HG02798 (cell line): Measurements from ENCODE around the gene SLC2A5.
A peak's percentile ranks its signal among the peaks of the same experiment; 100 is the strongest.
"Not testable (repeated sequence)": the region's sequence is repeated elsewhere in the genome, so short reads cannot be mapped to it uniquely, and the experiment has no call there.

Source experiments
- ATAC-seq: cut with Tn5 transposase; IDR thresholded peaks from one replicate; pipeline ENCODE4 v1.9.1; 2021; ENCODE audit warnings: mild to moderate bottlenecking; ENCODE audit not compliant: unreplicated experiment, poor library complexity

The SLC2A5 gene

GRCh38 chr1:9093996-9094595, 24.7 kb upstream of the SLC2A5 start:
- not testable (repeated sequence) for ATAC-seq

- no peak for ATAC-seq
Measured at GRCh38 chr1:9093581-9093980, 24.1 kb upstream of the SLC2A5 start.

- no peak for ATAC-seq
Measured at GRCh38 chr1:9093091-9093490, 23.7 kb upstream of the SLC2A5 start.

- ATAC-seq, result no peak
Measured at GRCh38 chr1:9088807-9089206, 19.4 kb upstream of the SLC2A5 start.

- ATAC-seq, result no peak
Measured at GRCh38 chr1:9087411-9088125, 18.1 kb upstream of the SLC2A5 start.

- no peak for ATAC-seq
Measured at GRCh38 chr1:9086796-9087195, 17.4 kb upstream of the SLC2A5 start.

GRCh38 chr1:9086045-9086444, 16.6 kb upstream of the SLC2A5 start:
- ATAC-seq, result no peak

- ATAC-seq, result no peak
Measured at GRCh38 chr1:9085306-9085940, 16.0 kb upstream of the SLC2A5 start.

- ATAC-seq, result no peak
Measured at GRCh38 chr1:9084906-9085305, 15.5 kb upstream of the SLC2A5 start.

GRCh38 chr1:9081473-9081872, 12.0 kb upstream of the SLC2A5 start:
- no peak for ATAC-seq

- peak; percentile 15 for ATAC-seq
Measured at GRCh38 chr1:9080705-9081291, 11.4 kb upstream of the SLC2A5 start.

- peak; percentile 63 for ATAC-seq
Measured at GRCh38 chr1:9079988-9080704, 10.7 kb upstream of the SLC2A5 start.

- no peak for ATAC-seq
Measured at GRCh38 chr1:9078752-9079500, 9.5 kb upstream of the SLC2A5 start.

GRCh38 chr1:9078015-9078751, 8.7 kb upstream of the SLC2A5 start:
- ATAC-seq, result peak; percentile 41

GRCh38 chr1:9075022-9075421, 5.6 kb upstream of the SLC2A5 start:
- no peak for ATAC-seq

GRCh38 chr1:9073143-9073542, 3.7 kb upstream of the SLC2A5 start:
- no peak for ATAC-seq

GRCh38 chr1:9071554-9072235, 2.3 kb upstream of the SLC2A5 start:
- ATAC-seq, result no peak

GRCh38 chr1:9070486-9070885, 1.1 kb upstream of the SLC2A5 start:
- no peak for ATAC-seq

- no peak for ATAC-seq
Measured at GRCh38 chr1:9068981-9069325, 482 bp downstream of the SLC2A5 start.
